Mucosa of stomach (tissue), 1 donor: Measurements from ENCODE around the gene PAX7.

Experiments
- H3K27me3 ChIP-seq: one replicate; pipeline ENCODE4 v1.7.0; 2013; ENCODE audit warnings: mild to moderate bottlenecking, low read length; ENCODE audit not compliant: control insufficient read depth, insufficient read depth
- H3K36me3 ChIP-seq: one replicate; pipeline ENCODE4 v1.7.0; 2013; ENCODE audit warnings: low read length; ENCODE audit not compliant: control insufficient read depth, insufficient read depth
- H3K4me1 ChIP-seq: one replicate; pipeline ENCODE4 v1.7.0; 2013; ENCODE audit warnings: mild to moderate bottlenecking, low read length; ENCODE audit not compliant: control insufficient read depth, insufficient read depth
- H3K4me3 ChIP-seq: one replicate; pipeline ENCODE4 v1.7.0; 2013; ENCODE audit warnings: low read length
- H3K9ac ChIP-seq: one replicate; pipeline ENCODE4 v1.7.0; 2013; ENCODE audit warnings: mild to moderate bottlenecking, low read length, moderate library complexity
- H3K9me3 ChIP-seq: one replicate; pipeline ENCODE4 v1.7.0; 2013; ENCODE audit warnings: mild to moderate bottlenecking, low read length, moderate library complexity; ENCODE audit not compliant: control insufficient read depth
- donor health status: Pancreatic carcinoma.

Gene PAX7

GRCh38 chr1:18646091-18646785 is 15.6 kb downstream of the PAX7 start:
- Histone ChIP-seq H3K36me3 (no peaks in the 10 kb centered on the region), H3K27me3 (peaks cover 94% of the 10 kb centered on the region), H3K9ac (no peak overlapping the region), H3K4me3 (no peak overlapping the region), H3K4me1 (peaks cover 3% of the 10 kb centered on the region), H3K9me3 (no peaks in the 10 kb centered on the region)

DNA sequence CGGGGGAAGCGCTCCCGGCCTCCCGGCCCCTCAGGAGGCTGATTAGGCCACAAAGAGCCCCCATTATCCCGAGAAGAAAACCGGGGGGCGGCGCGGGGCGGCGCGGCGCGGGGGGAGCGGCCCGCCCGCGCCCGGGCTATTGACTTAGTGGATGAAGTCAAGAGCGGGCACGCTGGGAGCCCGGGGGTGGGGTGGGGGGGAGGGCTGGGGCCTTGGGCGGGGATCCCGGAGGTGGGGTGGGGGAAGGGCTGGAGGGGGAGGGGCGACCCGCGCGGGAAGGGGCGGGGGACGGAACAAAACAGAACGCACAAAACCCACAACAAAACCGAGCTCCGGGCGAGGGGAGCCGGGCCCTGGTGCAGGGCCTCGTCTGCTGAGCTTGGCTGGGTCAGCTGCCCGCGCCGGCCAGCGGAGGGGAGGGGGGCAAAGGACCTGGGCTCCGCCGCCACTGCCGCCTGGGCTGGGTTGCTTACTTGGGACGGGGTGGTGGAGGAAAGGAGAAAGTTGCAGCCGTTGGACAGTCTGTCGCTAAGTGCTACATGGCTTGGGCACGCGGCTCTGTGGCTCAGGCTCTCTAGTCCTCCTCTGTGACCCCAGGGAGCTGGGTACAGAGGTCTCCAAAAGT is 16.3 kb downstream of the PAX7 start:
- Histone ChIP-seq H3K9ac (no peak overlapping the region), H3K36me3 (no peaks in the 10 kb centered on the region), H3K27me3 (peaks cover 90% of the 10 kb centered on the region), H3K4me3 (no peak overlapping the region), H3K9me3 (no peaks in the 10 kb centered on the region), H3K4me1 (peaks cover 3% of the 10 kb centered on the region)

DNA sequence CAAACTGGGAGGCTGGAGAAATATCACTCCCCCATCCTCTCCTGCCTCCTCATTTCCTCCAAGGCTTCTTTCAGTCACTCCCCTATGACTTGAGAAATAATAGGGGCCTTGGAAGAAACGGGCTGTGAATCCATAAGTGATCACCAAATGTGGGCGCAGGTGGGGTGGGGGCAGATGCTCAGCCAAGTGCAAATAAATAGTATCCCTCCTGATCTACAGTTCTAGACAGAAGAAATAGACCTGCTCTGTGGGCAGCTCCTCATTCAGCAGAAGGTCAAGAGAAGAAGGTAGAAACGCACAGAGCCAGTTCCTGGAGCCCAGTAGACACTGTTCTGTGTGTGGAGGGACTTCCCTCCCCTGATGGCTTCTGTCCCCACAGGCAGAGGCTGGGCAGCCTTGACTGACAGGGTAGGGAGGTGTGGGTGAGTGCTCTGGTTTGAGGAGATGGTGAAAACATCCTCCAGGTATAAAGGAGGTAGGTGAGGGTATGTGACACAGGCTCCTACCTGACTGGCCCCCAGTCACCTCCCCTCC is 17.1 kb downstream of the PAX7 start:
- Histone ChIP-seq H3K27me3 (peaks cover 91% of the 10 kb centered on the region), H3K4me3 (no peak overlapping the region), H3K9me3 (no peaks in the 10 kb centered on the region), H3K36me3 (no peaks in the 10 kb centered on the region), H3K4me1 (peaks cover 3% of the 10 kb centered on the region), H3K9ac (no peak overlapping the region)

GRCh38 chr1:18649693-18650370 is 19.2 kb downstream of the PAX7 start:
- peaks cover 89% of the 10 kb centered on the region for H3K27me3 ChIP-seq
- peaks cover 3% of the 10 kb centered on the region for H3K4me1 ChIP-seq
- no peak overlapping the region for H3K9ac ChIP-seq
- no peaks in the 10 kb centered on the region for H3K9me3 ChIP-seq
- H3K4me3 ChIP-seq, result no peak overlapping the region
- no peaks in the 10 kb centered on the region for H3K36me3 ChIP-seq

GRCh38 chr1:18651713-18652112 is 21.1 kb downstream of the PAX7 start:
- H3K9me3 ChIP-seq, result no peaks in the 10 kb centered on the region
- H3K4me3 ChIP-seq, result no peak overlapping the region
- peaks cover 3% of the 10 kb centered on the region for H3K4me1 ChIP-seq
- no peaks in the 10 kb centered on the region for H3K36me3 ChIP-seq
- H3K27me3 ChIP-seq, result peaks cover 71% of the 10 kb centered on the region
- H3K9ac ChIP-seq, result no peak overlapping the region

- no peaks in the 10 kb centered on the region for H3K9me3 ChIP-seq
- peaks cover 68% of the 10 kb centered on the region for H3K27me3 ChIP-seq
- H3K36me3 ChIP-seq, result no peaks in the 10 kb centered on the region
- no peaks in the 10 kb centered on the region for H3K4me1 ChIP-seq
- H3K9ac ChIP-seq, result no peak overlapping the region
- H3K4me3 ChIP-seq, result no peak overlapping the region
These were observed 22.1 kb downstream of the PAX7 start for GRCh38 chr1:18652791-18653190.

GRCh38 chr1:18653367-18653766 is 22.7 kb downstream of the PAX7 start:
- Histone ChIP-seq H3K36me3 (no peaks in the 10 kb centered on the region), H3K27me3 (peaks cover 62% of the 10 kb centered on the region), H3K9me3 (no peaks in the 10 kb centered on the region), H3K4me3 (no peak overlapping the region), H3K9ac (no peak overlapping the region), H3K4me1 (no peaks in the 10 kb centered on the region)

- peaks cover 57% of the 10 kb centered on the region for H3K27me3 ChIP-seq
- H3K4me1 ChIP-seq, result no peaks in the 10 kb centered on the region
- H3K9ac ChIP-seq, result no peak overlapping the region
- H3K36me3 ChIP-seq, result no peaks in the 10 kb centered on the region
- no peaks in the 10 kb centered on the region for H3K9me3 ChIP-seq
- no peak overlapping the region for H3K4me3 ChIP-seq
These were observed 23.3 kb downstream of the PAX7 start for GRCh38 chr1:18653916-18654315.

DNA sequence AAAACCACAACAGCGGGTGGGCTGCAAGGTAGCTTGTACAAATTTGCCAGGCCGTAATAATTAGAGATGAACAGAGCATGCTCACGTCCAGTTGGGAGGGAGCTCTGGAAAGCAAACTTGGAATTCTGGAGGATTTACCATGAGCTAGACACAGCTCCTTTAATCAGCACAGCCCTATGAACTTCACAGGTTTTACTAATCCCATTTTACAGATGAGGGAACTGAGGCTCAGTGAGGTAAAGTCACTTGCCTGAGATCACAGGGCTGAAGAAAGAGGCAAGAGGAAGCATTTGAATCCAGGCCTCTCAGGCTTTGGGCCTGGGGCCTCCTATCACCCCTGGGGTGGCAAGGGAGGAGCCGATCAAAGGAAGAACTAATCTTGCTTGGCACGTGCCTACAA is 24.0 kb downstream of the PAX7 start:
- Histone ChIP-seq H3K9me3 (no peaks in the 10 kb centered on the region), H3K36me3 (no peaks in the 10 kb centered on the region), H3K4me1 (no peaks in the 10 kb centered on the region), H3K4me3 (no peak overlapping the region), H3K27me3 (peaks cover 50% of the 10 kb centered on the region), H3K9ac (no peak overlapping the region)

DNA sequence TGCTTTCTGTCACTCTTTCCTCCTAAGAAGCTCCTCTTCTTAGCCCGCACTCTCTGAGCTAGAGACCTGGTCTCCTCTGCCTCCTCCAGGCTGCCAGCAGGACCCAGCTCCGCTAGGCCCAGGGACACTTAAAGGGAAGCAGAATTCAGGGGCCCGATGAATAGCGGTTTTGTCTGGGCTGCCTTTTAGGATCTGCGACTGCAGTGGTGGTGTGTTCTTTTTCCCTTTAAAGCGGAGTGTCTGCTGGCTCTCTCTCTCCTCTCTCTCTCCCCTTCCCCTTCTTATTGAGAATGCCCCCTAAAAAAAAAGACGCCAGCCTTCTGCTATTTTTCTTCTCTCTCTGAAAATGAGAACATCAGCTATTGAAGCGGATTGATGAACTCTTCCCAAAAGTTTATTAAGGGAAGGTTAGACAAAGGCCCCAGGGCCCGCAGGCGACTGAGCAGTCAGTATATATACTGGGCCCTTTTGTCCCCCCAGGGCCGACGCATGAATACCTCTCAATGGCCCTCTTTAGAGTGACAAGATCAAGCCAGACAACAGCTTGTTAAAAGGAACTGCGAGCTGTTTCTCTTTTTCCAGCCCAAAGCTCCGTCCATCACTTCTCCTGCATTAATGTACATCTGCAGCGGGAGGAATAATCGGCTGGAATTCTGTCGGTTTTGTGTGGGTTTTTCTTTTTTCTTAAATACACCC is 27.0 kb downstream of the PAX7 start:
- Histone ChIP-seq H3K27me3 (peaks cover 37% of the 10 kb centered on the region), H3K9ac (no peak overlapping the region)

GRCh38 chr1:18658831-18659230 is 28.2 kb downstream of the PAX7 start:
- Histone ChIP-seq H3K4me1 (peaks cover 7% of the 10 kb centered on the region), H3K4me3 (no peak overlapping the region), H3K9me3 (no peaks in the 10 kb centered on the region), H3K27me3 (peaks cover 25% of the 10 kb centered on the region), H3K9ac (no peak overlapping the region), H3K36me3 (no peaks in the 10 kb centered on the region)

More for the DNA sequence above, 27.0 kb downstream of the PAX7 start:
- no peak overlapping the region for H3K4me3 ChIP-seq
- H3K9me3 ChIP-seq, result no peaks in the 10 kb centered on the region
- no peaks in the 10 kb centered on the region for H3K36me3 ChIP-seq
- peaks cover 7% of the 10 kb centered on the region for H3K4me1 ChIP-seq
